ENCODE measurements around the gene FOXN3. TPM values are rescaled to one million over a fixed set of nuclear protein-coding genes. Genes with fewer than 3 reads are reported as not detected.

The FOXN3 gene
- total RNA-seq, 4 donors from 2014 or later, result 91.7 to 207 (median 125) TPM

- no peak for ATAC-seq (ENCODE audit: low FRiP score)
- DNase-seq (ENCODE audit: low spot score), result no peak
- TF ChIP-seq, protein P1, sequence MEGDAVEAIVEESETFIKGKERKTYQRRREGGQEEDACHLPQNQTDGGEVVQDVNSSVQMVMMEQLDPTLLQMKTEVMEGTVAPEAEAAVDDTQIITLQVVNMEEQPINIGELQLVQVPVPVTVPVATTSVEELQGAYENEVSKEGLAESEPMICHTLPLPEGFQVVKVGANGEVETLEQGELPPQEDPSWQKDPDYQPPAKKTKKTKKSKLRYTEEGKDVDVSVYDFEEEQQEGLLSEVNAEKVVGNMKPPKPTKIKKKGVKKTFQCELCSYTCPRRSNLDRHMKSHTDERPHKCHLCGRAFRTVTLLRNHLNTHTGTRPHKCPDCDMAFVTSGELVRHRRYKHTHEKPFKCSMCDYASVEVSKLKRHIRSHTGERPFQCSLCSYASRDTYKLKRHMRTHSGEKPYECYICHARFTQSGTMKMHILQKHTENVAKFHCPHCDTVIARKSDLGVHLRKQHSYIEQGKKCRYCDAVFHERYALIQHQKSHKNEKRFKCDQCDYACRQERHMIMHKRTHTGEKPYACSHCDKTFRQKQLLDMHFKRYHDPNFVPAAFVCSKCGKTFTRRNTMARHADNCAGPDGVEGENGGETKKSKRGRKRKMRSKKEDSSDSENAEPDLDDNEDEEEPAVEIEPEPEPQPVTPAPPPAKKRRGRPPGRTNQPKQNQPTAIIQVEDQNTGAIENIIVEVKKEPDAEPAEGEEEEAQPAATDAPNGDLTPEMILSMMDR (IDR thresholded peaks at IDR 0.05), result no peak
Measured at GRCh38 chr14:89226801-89227495, 190.1 kb downstream of the FOXN3 start.

DNA sequence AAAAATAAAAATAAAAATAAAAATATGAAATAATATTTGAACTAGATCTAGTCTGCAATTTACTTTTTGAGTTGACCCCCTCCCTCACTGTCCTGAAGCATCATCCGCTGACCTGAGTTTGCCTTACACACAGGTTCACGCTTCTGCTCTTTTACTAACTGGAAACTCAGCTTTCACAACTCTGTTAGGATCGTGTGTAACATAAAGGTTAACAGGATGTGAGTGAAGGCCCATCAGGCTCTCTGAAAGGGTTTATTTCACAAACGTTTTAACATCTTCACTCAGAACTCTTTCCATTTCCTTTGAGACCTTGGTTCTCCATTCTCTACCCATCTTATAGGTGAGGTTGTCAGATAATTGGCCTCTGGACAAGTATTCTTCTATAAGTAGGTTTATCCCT lies 191.4 kb downstream of the FOXN3 start:
- no peak for DNase-seq (ENCODE audit: low spot score)
- TF ChIP-seq, protein P1 (IDR thresholded peaks at IDR 0.05), result no peak
- no peak for ATAC-seq (ENCODE audit: low FRiP score)

DNA sequence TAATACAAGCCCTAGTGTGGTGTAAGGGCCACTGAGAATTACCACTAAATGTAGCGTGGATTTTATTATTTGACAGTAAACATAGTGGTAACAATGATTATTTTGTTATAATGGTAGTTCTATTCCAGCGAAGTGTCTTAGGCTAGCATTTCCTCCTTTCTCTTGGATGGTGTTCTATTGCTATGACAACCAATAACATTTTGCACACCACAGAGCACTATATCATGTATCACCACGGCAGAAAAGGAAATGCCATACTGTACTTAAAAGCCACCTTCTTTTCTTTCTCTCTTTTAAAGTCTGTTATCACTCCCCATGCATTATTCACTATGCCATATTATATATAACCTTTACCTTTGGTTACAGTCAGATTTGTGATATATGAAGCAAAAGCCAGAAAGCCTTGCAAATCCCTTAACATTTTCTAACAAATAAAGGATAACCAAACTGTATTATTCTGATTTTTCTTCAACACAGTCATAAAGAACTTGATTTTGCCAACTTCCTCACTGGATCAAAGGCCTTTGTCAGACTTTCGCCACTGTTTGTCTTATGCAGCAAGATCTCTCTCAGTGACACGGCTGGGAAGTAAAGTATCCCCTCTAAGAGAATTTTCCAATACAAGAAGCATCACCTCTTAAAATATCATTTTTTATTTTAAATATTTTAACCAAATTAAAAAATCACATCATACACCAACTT lies 195.8 kb downstream of the FOXN3 start:
- DNase-seq (ENCODE audit: low spot score) (no peak), ATAC-seq (ENCODE audit: low FRiP score) (no peak)
- TF ChIP-seq, protein P1 (IDR thresholded peaks at IDR 0.05), result no peak

GRCh38 chr14:89219051-89219450 lies 198.0 kb downstream of the FOXN3 start:
- DNase-seq (ENCODE audit: low spot score) (no peak), ATAC-seq (ENCODE audit: low FRiP score) (no peak)
- TF ChIP-seq, protein P1 (IDR thresholded peaks at IDR 0.05), result no peak

- TF ChIP-seq, protein P1 (IDR thresholded peaks at IDR 0.05), result no peak
- ATAC-seq (ENCODE audit: low FRiP score) (no peak), DNase-seq (ENCODE audit: low spot score) (no peak)
Measured at GRCh38 chr14:89217891-89218290, 199.1 kb downstream of the FOXN3 start.

GRCh38 chr14:89215531-89215930 lies 201.5 kb downstream of the FOXN3 start:
- ATAC-seq (ENCODE audit: low FRiP score) (no peak), DNase-seq (ENCODE audit: low spot score) (no peak)
- TF ChIP-seq, protein P1 (IDR thresholded peaks at IDR 0.05), result no peak

DNA sequence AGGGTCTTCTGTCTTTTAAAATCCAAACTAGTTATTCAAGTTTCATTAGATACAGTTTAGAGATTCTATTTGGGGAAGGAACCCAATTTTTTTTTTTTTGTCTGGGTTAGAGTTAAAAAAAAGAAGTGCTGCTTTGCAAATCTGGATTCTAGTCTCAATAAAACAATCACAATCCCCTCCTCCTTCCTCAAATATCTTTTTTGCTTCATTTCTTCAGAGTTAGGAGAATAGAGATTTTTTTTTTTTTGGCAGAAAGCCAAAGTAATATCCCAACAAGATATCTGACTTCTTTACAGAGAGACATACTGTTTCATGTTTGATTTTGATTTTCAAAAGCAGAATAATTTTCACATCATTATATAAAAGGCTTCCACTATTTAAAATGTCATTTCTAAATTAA lies 201.9 kb downstream of the FOXN3 start:
- TF ChIP-seq, protein P1 (IDR thresholded peaks at IDR 0.05), result no peak

More for the DNA sequence above, 201.9 kb downstream of the FOXN3 start:
- ATAC-seq (ENCODE audit: low FRiP score) (no peak), DNase-seq (ENCODE audit: low spot score) (no peak)

Measured in omental fat pad (tissue), 4 donors.